Mucosa of rectum (tissue), 2 donors: Measurements from ENCODE around the gene TCP11L1.
"Not testable (repeated sequence)": the region's sequence is repeated elsewhere in the genome, so short reads cannot be mapped to it uniquely, and the experiment has no call there.

Experiments
- H3K27ac ChIP-seq, 2 donors: one replicate each; pipeline ENCODE4 v1.7.0; 2013; ENCODE audit warnings: inconsistent platforms in 2 of 2, low read depth in 2 of 2, low read length in 2 of 2
- H3K27me3 ChIP-seq, 2 donors: one replicate each; pipeline ENCODE4 v1.7.0; 2013; ENCODE audit warnings: low read length in 2 of 2; ENCODE audit not compliant: control insufficient read depth in 2 of 2, insufficient read depth in 2 of 2
- H3K36me3 ChIP-seq, 2 donors: one replicate each; pipeline ENCODE4 v1.7.0; 2013; ENCODE audit warnings: low read length in 2 of 2; ENCODE audit not compliant: control insufficient read depth in 2 of 2, insufficient read depth in 2 of 2
- H3K4me1 ChIP-seq, 2 donors: one replicate each; pipeline ENCODE4 v1.7.0; 2013; ENCODE audit warnings: low read length in 2 of 2, mild to moderate bottlenecking in 1 of 2; ENCODE audit not compliant: control insufficient read depth in 2 of 2, insufficient read depth in 2 of 2
- H3K4me3 ChIP-seq, 2 donors: one replicate each; pipeline ENCODE4 v1.7.0; 2013; ENCODE audit warnings: low read length in 2 of 2
- H3K9ac ChIP-seq, 2 donors: one replicate each; pipeline ENCODE4 v1.7.0; 2013; ENCODE audit warnings: low read length in 2 of 2, low read depth in 1 of 2, mild to moderate bottlenecking in 1 of 2
- H3K9me3 ChIP-seq, 2 donors: one replicate each; pipeline ENCODE4 v1.7.0; 2013; ENCODE audit warnings: low read length in 2 of 2; ENCODE audit not compliant: control insufficient read depth in 2 of 2
- donor health status: healthy.
- donor health status: Normal muscosa, but diverticular disease.

Gene TCP11L1

GRCh38 chr11:33045551-33046255 is 6.3 kb downstream of the TCP11L1 start:
- H3K27me3 ChIP-seq, result no peaks in the 10 kb centered on the region
- H3K27ac ChIP-seq, result peak overlapping the region; percentile 42 to 58
- H3K4me1 ChIP-seq, result peaks cover 17 to 30% of the 10 kb centered on the region in 2 donors
- H3K9ac ChIP-seq, result no peak overlapping the region
- no peak overlapping the region for H3K4me3 ChIP-seq
- H3K36me3 ChIP-seq, result peaks cover 13 to 15% of the 10 kb centered on the region in 2 donors
- no peaks in the 10 kb centered on the region for H3K9me3 ChIP-seq

GRCh38 chr11:33048701-33049100 is 9.3 kb downstream of the TCP11L1 start:
- Histone ChIP-seq H3K36me3 (peaks cover 12 to 15% of the 10 kb centered on the region in 2 donors), H3K27ac (peak overlapping the region in 1 of 2 donors; percentile 16), H3K4me1 (peaks cover 11 to 26% of the 10 kb centered on the region in 2 donors)
- not testable (repeated sequence) for H3K9me3 ChIP-seq, H3K9ac ChIP-seq, H3K4me3 ChIP-seq, H3K27me3 ChIP-seq

GRCh38 chr11:33049565-33050408 is 10.4 kb downstream of the TCP11L1 start:
- H3K27ac ChIP-seq, result peak overlapping the region; percentile 52 to 58
- H3K36me3 ChIP-seq, result not testable (repeated sequence)

GRCh38 chr11:33052231-33052630 is 12.9 kb downstream of the TCP11L1 start:
- peak overlapping the region in 1 of 2 donors; percentile 1 for H3K27ac ChIP-seq
- H3K4me3 ChIP-seq, result no peak overlapping the region
- H3K9me3 ChIP-seq, result no peaks in the 10 kb centered on the region
- H3K9ac ChIP-seq, result no peak overlapping the region
- peaks cover 7 to 12% of the 10 kb centered on the region in 2 donors for H3K4me1 ChIP-seq
- H3K36me3 ChIP-seq, result peaks cover 7 to 9% of the 10 kb centered on the region in 2 donors
- no peaks in the 10 kb centered on the region for H3K27me3 ChIP-seq

More at GRCh38 chr11:33049565-33050408, 10.4 kb downstream of the TCP11L1 start:
- peaks cover 11 to 24% of the 10 kb centered on the region in 2 donors for H3K4me1 ChIP-seq
- not testable (repeated sequence) for H3K9ac ChIP-seq, H3K9me3 ChIP-seq, H3K27me3 ChIP-seq, H3K4me3 ChIP-seq

- Histone ChIP-seq H3K27ac (no peak overlapping the region), H3K4me3 (no peak overlapping the region), H3K4me1 (peaks cover 0 to 4% of the 10 kb centered on the region in 2 donors), H3K36me3 (peaks cover 12 to 29% of the 10 kb centered on the region in 2 donors), H3K9ac (no peak overlapping the region), H3K27me3 (no peaks in the 10 kb centered on the region), H3K9me3 (no peaks in the 10 kb centered on the region)
Observed at GRCh38 chr11:33055375-33055774, 16.0 kb downstream of the TCP11L1 start.

- no peaks in the 10 kb centered on the region for H3K9me3 ChIP-seq
- H3K27ac ChIP-seq, result no peak overlapping the region
- H3K36me3 ChIP-seq, result peaks cover 18 to 33% of the 10 kb centered on the region in 2 donors
- H3K4me3 ChIP-seq, result no peak overlapping the region
- peaks cover 5 to 12% of the 10 kb centered on the region in 2 donors for H3K4me1 ChIP-seq
- no peaks in the 10 kb centered on the region for H3K27me3 ChIP-seq
- H3K9ac ChIP-seq, result no peak overlapping the region
Observed at GRCh38 chr11:33057284-33057683, 17.9 kb downstream of the TCP11L1 start.

GRCh38 chr11:33059331-33060007 is 20.1 kb downstream of the TCP11L1 start:
- Histone ChIP-seq H3K36me3 (peaks cover 16 to 32% of the 10 kb centered on the region in 2 donors), H3K4me1 (peaks cover 5 to 12% of the 10 kb centered on the region in 2 donors), H3K9ac (no peak overlapping the region), H3K9me3 (no peaks in the 10 kb centered on the region), H3K27ac (no peak overlapping the region), H3K27me3 (no peaks in the 10 kb centered on the region), H3K4me3 (no peak overlapping the region)

- Histone ChIP-seq H3K9ac (no peak overlapping the region), H3K9me3 (no peaks in the 10 kb centered on the region), H3K4me3 (no peak overlapping the region), H3K36me3 (peaks cover 15 to 28% of the 10 kb centered on the region in 2 donors), H3K4me1 (peaks cover 7 to 12% of the 10 kb centered on the region in 2 donors), H3K27me3 (no peaks in the 10 kb centered on the region), H3K27ac (peak overlapping the region; percentile 58 to 75)
Observed at GRCh38 chr11:33060271-33060670, 20.9 kb downstream of the TCP11L1 start.

GRCh38 chr11:33062137-33062536 is 22.8 kb downstream of the TCP11L1 start:
- H3K27ac ChIP-seq, result peak overlapping the region in 1 of 2 donors; percentile 23
- no peaks in the 10 kb centered on the region for H3K9me3 ChIP-seq
- H3K36me3 ChIP-seq, result peaks cover 25 to 40% of the 10 kb centered on the region in 2 donors
- no peaks in the 10 kb centered on the region for H3K27me3 ChIP-seq
- H3K4me1 ChIP-seq, result peaks cover 10 to 12% of the 10 kb centered on the region in 2 donors
- no peak overlapping the region for H3K9ac ChIP-seq
- H3K4me3 ChIP-seq, result no peak overlapping the region
